Activated CD8-positive, alpha-beta memory T cell treated with anti-CD3 and anti-CD28 coated beads for 48 hours (primary cell): ENCODE results near the gene CTDSPL2.
"Not testable (repeated sequence)": the region's sequence is repeated elsewhere in the genome, so short reads cannot be mapped to it uniquely, and the experiment has no call there.

Experiments
- DNase-seq, 3 experiments: peaks; one replicate each; pipeline ENCODE4 v3.0.0-alpha.2; 2020; ENCODE audit warnings: low read depth in 2 of 3, low spot score in 2 of 3

The CTDSPL2 gene

GRCh38 chr15:44426975-44427755 lies at the start of gene CTDSPL2:
Gene CTDSPL2 (plus strand): TSS chr15:44427629. CDS start chr15:44459015, 31,386 bp downstream.
- peak; percentile 75 to 88 (median 84) for DNase-seq

GRCh38 chr15:44381236-44381635 lies 46.2 kb upstream of the CTDSPL2 start:
- DNase-seq, result no peak

GRCh38 chr15:44385344-44385942 lies 42.0 kb upstream of the CTDSPL2 start:
- DNase-seq, result no peak

GRCh38 chr15:44394062-44394461 lies 33.4 kb upstream of the CTDSPL2 start:
- no peak for DNase-seq

- no peak for DNase-seq
Observed at GRCh38 chr15:44394562-44394961, 32.9 kb upstream of the CTDSPL2 start.

- no peak for DNase-seq
Observed at GRCh38 chr15:44397869-44398268, 29.6 kb upstream of the CTDSPL2 start.

- DNase-seq, result no peak
Observed at GRCh38 chr15:44414001-44414400, 13.4 kb upstream of the CTDSPL2 start.

- peak in 1 of 3 experiments; percentile 38 for DNase-seq
Observed at GRCh38 chr15:44427756-44428724, 611 bp downstream of the CTDSPL2 start.

GRCh38 chr15:44435893-44436667 lies 8.7 kb downstream of the CTDSPL2 start:
- DNase-seq, result no peak

- DNase-seq, result no peak
Observed at GRCh38 chr15:44438402-44438801, 11.0 kb downstream of the CTDSPL2 start.

GRCh38 chr15:44441095-44441501 lies 13.7 kb downstream of the CTDSPL2 start:
- DNase-seq, result no peak

GRCh38 chr15:44443515-44443914 lies 16.1 kb downstream of the CTDSPL2 start:
- no peak for DNase-seq

- no peak for DNase-seq
Observed at GRCh38 chr15:44447772-44448376, 20.4 kb downstream of the CTDSPL2 start.

GRCh38 chr15:44450172-44450571 lies 22.7 kb downstream of the CTDSPL2 start:
- DNase-seq, result no peak

- DNase-seq, result not testable (repeated sequence)
Observed at GRCh38 chr15:44453578-44454283, 26.3 kb downstream of the CTDSPL2 start.

GRCh38 chr15:44458429-44458828 lies 31.0 kb downstream of the CTDSPL2 start:
- no peak for DNase-seq

- no peak for DNase-seq
Observed at GRCh38 chr15:44468709-44469385, 41.4 kb downstream of the CTDSPL2 start.

GRCh38 chr15:44471885-44472455 lies 44.5 kb downstream of the CTDSPL2 start:
- DNase-seq, result no peak

GRCh38 chr15:44479343-44479742 lies 51.9 kb downstream of the CTDSPL2 start:
- DNase-seq, result no peak
